ENCODE data around the gene CREG2.
A peak's percentile ranks its signal among the peaks of the same experiment; 100 is the strongest.

The CREG2 gene, protein sequence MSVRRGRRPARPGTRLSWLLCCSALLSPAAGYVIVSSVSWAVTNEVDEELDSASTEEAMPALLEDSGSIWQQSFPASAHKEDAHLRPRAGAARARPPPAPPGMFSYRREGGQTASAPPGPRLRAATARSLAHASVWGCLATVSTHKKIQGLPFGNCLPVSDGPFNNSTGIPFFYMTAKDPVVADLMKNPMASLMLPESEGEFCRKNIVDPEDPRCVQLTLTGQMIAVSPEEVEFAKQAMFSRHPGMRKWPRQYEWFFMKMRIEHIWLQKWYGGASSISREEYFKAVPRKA

DNA sequence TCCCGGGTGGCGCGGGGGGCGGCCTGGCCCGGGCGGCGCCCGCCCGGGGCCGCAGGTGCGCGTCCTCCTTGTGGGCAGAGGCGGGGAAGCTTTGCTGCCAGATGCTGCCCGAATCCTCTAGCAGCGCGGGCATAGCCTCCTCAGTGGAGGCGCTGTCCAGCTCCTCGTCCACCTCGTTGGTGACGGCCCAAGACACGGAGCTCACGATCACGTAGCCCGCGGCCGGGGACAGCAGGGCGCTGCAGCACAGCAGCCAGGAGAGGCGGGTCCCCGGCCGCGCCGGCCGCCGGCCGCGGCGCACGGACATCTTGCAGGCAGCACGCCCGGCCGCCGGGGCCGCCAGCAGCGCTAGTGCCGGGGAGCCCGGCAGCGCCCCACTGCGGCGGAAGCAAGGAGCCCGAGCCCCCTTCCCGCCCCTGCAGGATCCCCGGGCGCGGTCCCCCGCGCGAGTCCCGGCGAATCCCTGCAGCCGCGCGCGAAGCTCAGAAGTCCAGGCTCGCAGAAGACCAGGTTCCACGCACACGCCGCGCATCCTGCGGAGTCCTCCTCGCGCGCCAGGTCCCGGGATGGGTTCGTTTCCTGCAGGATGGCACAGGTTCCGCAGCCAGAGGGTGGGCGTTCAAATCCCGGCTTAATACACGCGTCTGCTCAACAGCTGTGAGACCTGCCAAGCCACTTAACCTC lies at the start of gene CREG2:
Gene CREG2, minus strand, starts transcription at position 353 of the 684 bp plus-strand sequence. Its CDS starts 46 bp downstream, at position 307.
- peak; percentile 71 for DNase-seq

DNA sequence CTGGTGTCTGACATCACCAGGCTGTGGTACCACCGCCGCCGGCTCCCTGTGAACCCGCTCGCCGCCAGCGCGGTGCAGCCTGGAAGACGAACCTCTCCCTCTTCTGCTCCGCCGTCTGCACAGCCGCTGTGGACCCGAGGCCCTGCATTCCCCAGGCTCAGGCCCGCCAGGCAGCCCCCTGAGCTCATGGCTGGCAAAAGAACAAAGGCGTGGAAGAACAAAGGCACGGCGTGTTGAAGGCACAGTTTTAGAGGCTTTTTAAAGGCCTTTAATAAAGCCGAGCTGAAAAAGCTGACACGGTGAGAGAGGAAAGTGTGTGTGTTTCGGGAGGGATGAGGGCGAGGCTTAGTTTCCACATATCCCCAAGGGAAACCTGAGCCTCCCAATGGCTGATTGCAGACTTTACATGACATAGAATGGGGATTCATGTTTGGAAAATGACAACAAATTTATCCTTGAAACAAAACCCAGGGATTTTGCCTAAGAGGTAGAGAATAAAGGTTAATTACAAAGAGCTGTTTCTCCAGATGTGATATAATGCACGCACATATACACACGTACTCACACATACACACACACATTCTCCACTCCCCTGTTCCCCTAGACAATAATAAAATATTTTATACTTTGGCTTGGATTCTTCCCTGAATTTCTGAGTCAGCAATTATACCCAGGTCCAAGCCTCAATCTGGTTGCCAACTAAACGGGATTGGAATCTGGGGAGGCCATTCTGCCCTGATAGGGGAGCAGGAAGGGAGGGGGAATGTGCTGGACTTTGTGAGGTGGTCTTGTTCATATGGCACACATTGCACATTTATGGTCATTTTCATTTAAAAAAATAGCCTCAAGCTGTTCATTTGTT lies 47.9 kb upstream of the CREG2 start:
- DNase-seq: no peak

DNA sequence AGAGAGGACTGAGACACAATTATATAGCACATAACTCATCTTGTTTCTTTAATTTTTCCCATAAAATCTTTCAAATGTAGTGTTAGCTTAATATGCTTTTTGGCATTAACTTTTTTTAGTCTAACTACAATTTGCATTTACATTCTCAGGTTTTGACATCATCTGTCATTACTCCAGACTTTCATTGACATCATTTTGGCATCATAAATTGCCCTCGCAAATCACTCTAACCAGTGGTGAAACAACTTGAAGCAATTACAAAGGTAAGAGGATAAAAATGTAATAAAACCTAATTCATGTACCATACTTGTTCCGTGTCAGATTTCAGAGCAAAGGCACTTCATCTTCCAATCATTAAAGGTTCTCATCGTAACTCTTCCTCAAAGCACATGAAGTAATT lies 46.2 kb upstream of the CREG2 start:
- no peak for DNase-seq

DNA sequence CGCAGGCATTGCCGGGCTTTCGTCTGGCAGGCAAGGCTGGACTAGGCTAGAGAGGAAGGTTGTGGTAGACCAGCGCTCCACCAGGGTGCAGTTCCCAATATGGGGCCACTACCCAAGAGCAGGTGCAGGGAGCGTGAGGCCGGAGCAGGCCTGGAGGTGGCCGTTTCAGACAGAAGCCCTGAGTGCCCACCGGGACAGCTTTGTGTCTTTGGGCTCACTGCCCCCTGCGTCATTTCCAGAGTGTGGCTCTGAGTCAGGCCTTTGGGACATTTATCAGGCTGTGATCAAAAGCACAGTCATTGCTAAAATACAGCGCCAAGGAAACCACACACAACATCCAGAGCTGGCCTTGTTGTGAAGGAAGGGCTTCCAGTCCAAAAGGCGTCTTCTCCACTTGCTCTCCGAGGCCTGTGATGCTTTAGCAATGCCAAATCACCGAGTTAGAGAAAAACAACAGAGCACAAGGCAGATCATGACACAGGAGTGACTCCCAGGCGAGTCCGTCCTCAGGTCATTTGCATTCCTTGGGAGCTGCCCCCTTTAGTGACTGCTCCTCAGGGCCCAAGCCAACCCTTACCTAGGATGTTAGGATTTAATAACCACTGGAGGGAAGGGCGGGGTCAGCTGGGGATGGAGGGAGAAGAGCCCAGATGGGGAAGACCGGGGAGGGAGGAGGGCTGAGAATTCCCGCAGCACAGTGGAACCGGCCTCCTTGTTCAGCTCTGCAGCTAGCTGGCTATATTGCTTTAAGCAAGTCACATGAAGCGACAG lies 45.3 kb upstream of the CREG2 start:
- DNase-seq: no peak

DNA sequence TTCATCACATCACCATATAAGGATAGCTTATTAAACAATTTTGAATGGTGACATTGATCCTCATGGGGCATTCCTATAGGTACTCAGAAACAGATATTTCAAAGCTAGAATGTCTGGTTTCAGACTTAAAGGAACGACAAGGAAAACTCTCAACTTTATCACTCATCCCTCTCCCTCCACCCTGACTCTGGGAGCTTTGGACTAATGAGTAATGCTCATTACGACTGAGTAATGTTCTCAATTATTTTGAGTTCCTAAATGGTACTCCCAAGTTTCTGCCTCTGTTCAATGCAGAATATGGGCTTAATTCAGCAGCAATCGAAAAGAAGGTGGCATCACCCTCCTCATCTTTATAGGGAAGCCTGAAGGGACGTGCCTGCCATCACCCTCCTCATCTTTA lies 44.2 kb upstream of the CREG2 start:
- DNase-seq: no peak

DNA sequence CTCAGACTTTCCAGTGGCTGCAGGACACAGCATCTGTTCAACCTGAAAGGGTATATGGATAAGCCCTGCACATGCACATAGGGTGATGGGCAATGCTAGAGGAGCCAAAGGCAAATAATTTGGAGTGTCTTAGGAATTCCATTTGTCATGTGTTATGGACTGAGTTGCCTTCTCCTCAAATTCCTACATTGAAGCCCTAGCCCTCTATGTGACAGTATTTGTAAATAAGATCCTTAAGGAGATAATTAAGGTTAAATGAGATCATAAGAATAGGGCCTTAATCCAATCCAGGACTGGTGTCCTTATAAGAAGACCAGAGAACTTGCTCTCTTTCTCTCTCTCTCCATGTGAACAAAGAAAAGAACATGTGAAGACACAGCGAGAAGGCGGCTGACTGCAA lies 42.9 kb upstream of the CREG2 start:
- no peak for DNase-seq

DNA sequence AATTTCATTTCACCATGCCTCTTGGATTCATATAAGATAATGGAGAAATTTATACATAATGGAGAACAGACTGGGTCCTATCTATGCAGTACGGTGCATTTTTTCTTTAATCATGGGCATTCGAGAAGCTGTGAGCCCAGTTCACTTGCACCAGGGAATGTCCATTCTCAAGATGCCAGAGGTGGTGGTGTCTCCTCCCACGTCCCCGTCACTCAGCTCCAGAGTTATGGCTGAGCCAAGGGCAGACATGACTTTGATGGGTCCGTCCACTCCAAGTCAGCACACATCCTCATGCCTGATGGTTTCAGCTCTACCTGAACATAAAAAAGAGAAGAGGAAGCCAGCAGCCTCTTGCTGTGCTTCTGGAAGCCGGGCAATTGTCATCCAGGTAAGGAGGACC lies 42.1 kb upstream of the CREG2 start:
- no peak for DNase-seq

DNA sequence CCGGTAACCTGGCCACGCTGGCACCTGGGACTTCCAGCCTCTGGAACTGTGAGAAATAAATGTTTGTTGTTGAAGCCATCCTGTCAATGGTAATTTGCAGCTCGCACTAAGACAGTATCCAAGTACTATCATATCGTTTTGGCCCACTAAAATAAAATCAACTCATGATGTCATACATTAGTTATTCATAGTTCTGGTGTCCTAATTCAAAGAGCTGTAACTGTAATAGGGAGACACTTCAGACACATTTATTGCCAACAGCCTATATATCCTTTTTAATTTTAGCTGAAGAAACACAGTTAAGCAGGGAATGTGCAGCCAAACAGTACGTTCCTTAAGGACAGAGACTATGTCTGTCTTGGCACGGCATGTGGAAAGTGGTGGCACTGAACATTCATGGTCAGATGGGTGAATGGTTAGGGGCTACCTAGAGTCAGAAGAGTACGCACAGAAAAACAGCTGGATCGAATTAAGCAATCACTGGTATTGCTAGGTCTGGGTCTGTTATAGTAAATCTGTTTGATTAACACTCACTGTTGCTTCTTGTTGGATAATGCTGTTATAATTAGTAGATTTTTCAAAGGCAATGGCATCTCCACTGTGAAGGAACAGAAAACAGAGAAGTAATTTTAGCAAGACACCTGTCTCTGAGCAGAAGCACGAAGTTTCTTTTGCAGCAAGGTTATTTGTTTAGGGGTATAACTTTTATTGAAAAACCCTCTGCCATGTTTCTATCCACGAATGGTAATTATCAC lies 41.3 kb upstream of the CREG2 start:
- no peak for DNase-seq

DNA sequence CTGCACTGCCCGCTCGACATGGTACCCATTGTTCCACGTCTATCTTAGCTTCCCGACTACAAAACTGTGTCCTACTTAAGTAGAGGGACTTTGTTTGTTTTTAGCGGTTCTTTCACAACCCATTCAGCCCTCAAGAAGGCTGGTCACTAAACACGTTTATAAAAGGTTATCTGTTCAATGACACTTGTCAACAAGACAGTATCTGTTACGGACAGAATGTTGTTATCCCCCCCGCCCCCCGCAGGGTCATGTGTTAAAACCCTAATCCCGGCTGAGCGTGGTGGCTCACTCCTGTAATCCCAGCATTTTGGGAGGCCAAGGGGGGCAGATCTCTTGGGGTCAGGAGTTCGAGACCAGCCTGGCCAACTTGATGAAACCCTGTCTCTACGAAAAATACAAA lies 40.4 kb upstream of the CREG2 start:
- DNase-seq: no peak

DNA sequence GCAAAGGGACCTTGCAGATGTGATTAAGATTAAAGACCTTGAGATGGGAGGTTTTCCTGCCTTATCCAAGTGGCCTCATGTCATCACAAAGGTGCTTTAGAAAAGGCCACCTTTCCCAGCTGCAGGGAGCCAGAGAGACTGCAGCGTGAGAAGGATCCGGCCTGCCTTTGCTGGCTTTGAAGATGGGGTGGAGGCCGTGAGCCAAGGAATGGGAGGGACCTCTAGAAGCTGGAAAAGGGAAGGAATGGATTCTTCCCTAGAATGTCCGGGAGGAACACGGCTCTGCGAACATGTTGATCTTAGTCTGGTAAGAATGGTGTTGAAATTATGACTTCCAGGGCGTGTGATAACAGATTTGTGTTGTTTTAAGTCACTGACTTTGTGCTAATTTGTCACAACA lies 39.9 kb upstream of the CREG2 start:
- no peak for DNase-seq

DNA sequence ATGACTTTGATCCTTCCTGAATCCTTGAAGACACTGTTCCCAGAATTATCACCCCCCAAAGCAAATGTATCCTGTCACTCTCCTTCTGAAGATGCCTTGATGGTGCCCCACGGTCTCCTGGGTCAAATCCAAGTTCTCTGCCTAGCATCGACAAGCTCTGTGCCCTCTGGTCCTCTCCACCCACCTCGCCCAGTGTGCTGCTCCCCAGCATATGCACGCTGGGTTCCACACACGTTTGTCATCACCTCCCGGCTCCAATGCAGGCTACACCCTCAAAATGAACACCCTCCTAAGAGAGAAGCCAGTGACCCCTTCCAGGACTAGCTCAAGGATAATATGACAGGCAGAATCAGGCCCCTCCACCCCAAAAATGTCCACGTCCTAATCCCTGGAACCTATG lies 39.5 kb upstream of the CREG2 start:
- DNase-seq: no peak

DNA sequence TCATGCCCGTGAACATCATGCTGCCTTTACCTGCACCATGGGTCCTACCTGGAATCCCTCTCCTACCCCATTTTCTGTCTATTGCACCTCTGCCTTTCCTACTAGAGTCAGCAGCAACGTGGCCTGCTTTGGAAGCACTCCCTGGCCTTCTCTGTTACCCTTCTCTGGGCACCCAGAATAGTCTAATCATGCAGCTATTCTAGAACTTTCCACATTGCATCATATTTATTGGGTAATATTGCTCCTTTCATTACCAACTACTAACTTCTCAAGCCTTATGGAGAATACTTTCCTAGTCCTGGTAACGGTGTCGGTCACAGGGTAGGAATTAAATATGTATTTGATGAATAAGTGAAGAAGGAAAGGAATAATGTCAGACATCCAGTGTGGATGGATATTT lies 33.3 kb upstream of the CREG2 start:
- DNase-seq: no peak

DNA sequence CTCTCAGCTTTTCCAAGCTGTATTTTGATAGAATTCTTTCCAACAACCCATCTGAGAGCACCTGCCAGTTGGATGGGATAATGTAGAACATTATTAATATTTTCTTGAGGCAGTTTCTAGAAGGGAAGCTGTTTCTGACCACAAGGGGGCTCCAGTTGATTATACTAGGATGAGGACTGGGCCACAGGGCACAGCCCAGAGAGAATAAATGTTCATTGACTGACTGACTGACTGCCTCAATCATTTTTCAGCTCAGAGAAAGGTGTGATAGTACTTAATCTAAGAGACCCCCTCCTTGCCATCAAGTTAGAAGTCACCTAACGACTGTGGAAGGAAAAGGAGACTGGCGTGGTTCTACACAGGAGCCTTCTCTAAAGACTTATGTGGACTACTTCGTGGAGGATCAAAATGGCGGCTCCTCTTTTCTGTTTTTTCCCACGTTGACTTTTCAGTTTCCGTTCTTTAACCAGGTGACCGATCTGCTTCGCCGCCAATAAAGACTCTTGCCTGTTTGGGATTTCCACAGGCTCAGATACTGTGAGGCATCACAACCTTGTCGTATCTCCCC lies 31.9 kb upstream of the CREG2 start:
- DNase-seq: peak; percentile 76

DNA sequence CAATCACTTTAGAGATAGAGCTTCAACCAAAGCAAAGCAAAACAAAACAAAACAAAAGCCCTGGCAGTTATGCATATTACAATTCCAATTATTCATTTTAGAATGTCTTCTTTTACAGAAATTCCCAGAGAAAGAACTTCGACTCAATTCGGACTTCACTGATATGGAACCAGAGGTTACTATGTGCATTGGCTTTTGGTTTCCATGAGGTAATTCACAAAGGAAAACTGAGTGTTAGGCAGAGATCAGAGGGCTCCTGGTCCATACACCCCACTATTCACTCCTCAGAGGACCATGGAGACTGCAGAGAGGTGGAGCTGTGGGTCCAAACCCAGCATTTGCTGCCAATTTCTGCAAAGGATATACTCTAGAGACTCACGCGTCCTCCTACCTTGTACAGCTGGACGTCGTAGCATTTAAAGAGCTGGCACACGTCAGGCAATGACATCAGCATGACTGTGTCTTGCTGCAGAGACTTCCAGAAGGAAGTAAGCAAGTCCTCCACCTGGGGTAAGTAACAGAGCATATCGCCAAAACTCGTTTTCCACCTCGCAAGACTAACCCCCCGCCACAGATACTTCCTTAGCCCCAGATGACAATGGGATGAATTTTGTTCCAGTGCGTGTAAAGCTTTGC lies 31.3 kb upstream of the CREG2 start:
- DNase-seq: no peak

DNA sequence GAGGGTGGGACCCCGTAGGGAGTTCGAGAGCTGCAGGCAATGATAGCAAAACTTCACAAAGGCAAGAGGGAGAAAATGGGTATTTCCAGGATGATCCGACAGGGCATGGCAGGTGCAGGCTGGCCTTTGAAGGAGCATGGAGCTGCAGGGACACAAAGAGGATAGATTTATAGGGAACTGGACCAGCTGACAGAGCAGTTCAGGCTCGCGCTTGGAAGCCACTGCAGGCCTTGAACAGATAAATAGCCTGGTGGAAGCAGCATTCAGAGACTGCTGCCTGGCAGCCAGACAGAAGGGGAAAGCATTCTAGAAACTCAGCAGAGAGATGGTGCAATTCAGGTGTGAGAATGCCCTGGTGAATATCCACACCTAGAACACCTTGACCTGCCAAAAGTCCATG lies 29.3 kb upstream of the CREG2 start:
- no peak for DNase-seq

DNA sequence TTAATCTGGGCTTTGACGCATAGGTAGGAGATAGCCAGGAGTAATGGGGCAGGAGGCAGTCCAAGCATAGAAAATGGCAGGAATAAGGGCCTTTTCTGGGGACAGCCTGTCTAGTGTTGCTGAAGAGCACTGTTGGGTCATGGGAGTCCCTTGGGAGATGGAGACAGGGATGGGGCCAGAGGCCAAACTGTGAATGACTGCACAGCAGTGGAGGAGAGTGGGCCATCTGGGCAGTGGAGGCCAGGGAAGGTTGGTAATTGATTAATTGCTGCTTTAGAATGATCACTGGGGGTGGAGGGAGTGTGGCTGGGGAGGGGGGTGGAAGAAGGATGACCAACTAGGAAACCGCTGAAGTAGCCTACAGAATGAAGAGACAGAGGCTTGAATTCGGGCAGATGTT lies 28.6 kb upstream of the CREG2 start:
- DNase-seq: no peak

DNA sequence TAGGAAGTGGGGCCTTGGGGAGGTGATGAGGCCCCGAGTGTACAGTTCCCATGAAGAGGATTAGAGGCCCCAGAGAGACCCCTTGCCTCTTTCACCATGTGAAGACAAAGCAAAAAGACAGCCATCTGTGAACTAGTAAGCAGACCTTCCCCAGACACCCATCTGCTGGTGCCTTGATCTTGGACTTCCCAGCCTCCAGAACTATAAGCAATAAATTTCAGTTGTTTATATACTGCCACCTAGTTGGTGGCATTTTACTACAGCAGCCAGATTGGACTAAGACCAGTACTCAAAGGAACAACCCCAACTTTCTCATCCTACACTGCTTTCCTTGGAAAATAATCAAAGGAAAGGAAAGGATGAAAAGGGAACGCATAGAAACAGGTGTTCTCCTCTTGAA lies 27.9 kb upstream of the CREG2 start:
- no peak for DNase-seq

DNA sequence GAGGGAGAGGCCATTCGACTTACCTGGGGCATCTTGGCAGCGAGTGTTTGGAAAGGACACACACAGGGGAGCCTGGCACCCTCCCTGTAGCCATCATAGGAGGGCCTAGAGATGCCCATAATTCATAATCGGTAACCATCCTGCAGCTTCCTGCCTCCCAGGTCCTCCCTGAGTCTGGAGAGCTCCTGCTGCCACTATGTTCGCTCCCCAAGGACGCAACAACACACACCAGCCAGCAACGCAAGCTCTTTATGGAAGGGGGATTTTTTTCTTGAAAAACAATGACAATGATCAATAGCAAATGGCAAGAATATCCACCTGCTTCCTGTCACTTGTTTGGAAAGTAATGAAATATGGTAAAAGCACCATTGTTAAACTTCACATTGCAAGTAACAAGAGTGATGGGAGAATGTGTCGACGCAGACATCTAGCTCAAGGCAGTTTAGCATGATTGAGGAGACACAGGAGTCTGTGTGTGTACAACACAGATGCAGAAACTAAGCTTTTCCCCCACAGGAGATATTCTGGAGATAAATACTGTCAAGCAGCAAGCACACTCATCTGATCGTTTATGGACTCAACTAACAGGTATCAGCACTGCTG lies 24.9 kb upstream of the CREG2 start:
- no peak for DNase-seq

DNA sequence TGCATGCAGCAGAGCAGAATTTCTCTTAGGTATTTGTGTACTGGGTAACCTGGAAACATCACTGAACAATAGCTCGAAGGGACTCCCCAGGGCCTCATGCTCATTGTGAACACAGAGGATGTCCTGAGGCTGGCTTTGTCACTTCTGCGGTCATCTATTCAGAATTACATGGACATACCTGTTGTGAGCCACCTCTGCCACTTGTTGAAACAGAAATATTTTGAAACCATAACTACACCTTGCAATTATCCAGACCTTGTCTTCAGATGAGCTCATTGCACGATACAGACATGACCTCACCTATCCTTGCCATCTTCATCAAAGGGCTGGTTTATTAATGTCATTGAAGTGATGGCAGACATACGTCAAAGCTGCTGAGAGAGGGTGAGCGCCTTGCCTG lies 23.4 kb upstream of the CREG2 start:
- no peak for DNase-seq

DNA sequence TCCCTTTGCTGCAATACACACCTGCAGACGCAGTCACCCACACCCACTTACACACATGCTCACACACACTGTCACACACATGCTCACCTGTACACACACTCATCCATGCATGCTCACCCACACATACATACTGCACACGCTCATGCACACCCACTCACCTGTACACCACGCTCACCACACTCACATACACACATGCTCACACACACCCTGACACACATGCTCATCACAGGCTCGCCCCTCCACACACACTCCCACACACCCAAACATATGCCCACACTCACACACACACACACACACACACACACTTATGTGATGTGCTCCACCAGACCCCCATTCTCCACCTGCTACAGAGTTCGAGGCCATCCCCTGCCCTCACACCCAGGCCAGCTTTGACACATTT lies 22.8 kb upstream of the CREG2 start:
- no peak for DNase-seq

DNA sequence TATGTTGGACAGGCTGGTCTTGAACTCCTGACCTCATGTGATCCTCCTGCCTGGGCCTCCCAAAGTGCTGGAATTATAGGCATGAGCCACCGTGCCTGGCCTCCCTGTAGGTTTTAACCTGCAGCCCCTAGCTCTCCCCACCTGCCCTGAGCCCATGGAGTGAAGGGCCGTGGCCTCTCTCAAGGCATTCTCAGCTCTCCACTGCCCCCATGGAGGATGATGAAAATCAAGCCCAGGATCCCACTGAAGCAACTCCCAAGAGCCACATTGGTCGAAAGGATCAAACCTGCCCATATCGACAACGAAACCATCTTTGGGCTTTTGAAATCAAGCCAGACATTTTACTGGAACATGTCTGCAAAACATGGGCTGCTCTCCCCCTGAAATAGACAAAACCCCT lies 22.4 kb upstream of the CREG2 start:
- no peak for DNase-seq
